Measurements from ENCODE around the gene ANKRD40.

ANKRD40 gene

GRCh38 chr17:50672831-50673551 lies 34.7 kb downstream of the ANKRD40 start:
- no peak for TF ChIP-seq CTCF (IDR thresholded peaks at IDR 0.05; ENCODE audit: control extremely low read depth, extremely low read depth, low read depth, missing control alignments)
- no peak for DNase-seq (ENCODE audit: extremely low spot score)
- CTCF ChIA-PET, result interaction anchor here (1.2 kb wide), 1 partner anchor 19 kb away, joined by 3 read pairs; no protein-coding TSS in a partner anchor
- POLR2A ChIA-PET, result no interaction called here

- POLR2A ChIA-PET, result no interaction called here
- DNase-seq (ENCODE audit: extremely low spot score), result no peak
- TF ChIP-seq CTCF (IDR thresholded peaks at IDR 0.05; ENCODE audit: control extremely low read depth, extremely low read depth, low read depth, missing control alignments), result no peak
- CTCF ChIA-PET, result interaction anchor here (1.2 kb wide), 1 partner anchor 20 kb away, joined by 3 read pairs; no protein-coding TSS in a partner anchor
Measured at GRCh38 chr17:50672071-50672470, 35.6 kb downstream of the ANKRD40 start.

GRCh38 chr17:50668838-50669581 lies 38.7 kb downstream of the ANKRD40 start:
- CTCF ChIA-PET, result interaction anchor here (1.1 to 1.2 kb wide), 2 partner anchors 17 to 46 kb away, joined by 3 to 4 read pairs; no protein-coding TSS in a partner anchor
- DNase-seq (ENCODE audit: extremely low spot score), result no peak
- POLR2A ChIA-PET, result interaction anchor here (0.6 kb wide), 1 partner anchor 28 kb away, joined by 3 read pairs; no protein-coding TSS in a partner anchor
- no peak for TF ChIP-seq CTCF (IDR thresholded peaks at IDR 0.05; ENCODE audit: control extremely low read depth, extremely low read depth, low read depth, missing control alignments)

- TF ChIP-seq CTCF (IDR thresholded peaks at IDR 0.05; ENCODE audit: control extremely low read depth, extremely low read depth, low read depth, missing control alignments), result no peak
- POLR2A ChIA-PET, result no interaction called here
- CTCF ChIA-PET, result interaction anchor here (1.1 to 1.2 kb wide), 2 partner anchors 16 to 45 kb away, joined by 3 to 4 read pairs; no protein-coding TSS in a partner anchor
- no peak for DNase-seq (ENCODE audit: extremely low spot score)
Measured at GRCh38 chr17:50668025-50668837, 39.5 kb downstream of the ANKRD40 start.

- ChIA-PET POLR2A (no interaction called here), CTCF (interaction anchor here (1.1 kb wide), 1 partner anchor 11 kb away, joined by 3 read pairs; no protein-coding TSS in a partner anchor)
- DNase-seq (ENCODE audit: extremely low spot score), result no peak
- TF ChIP-seq CTCF (IDR thresholded peaks at IDR 0.05; ENCODE audit: control extremely low read depth, extremely low read depth, low read depth, missing control alignments), result no peak
Measured at GRCh38 chr17:50667259-50668024, 40.3 kb downstream of the ANKRD40 start.
